NCI-H1092 treated with DMSO at 0.1 percent for 48 hours (cell line): Measurements from ENCODE around the gene PCNX1.
A peak's percentile ranks its signal among the peaks of the same experiment; 100 is the strongest.
"Not testable (repeated sequence)": the region's sequence is repeated elsewhere in the genome, so short reads cannot be mapped to it uniquely, and the experiment has no call there.

Experiments used
- DNase-seq: peaks from one replicate; lab custom pipeline; 2025; lab: John Stamatoyannopoulos, UW

The PCNX1 gene

DNA sequence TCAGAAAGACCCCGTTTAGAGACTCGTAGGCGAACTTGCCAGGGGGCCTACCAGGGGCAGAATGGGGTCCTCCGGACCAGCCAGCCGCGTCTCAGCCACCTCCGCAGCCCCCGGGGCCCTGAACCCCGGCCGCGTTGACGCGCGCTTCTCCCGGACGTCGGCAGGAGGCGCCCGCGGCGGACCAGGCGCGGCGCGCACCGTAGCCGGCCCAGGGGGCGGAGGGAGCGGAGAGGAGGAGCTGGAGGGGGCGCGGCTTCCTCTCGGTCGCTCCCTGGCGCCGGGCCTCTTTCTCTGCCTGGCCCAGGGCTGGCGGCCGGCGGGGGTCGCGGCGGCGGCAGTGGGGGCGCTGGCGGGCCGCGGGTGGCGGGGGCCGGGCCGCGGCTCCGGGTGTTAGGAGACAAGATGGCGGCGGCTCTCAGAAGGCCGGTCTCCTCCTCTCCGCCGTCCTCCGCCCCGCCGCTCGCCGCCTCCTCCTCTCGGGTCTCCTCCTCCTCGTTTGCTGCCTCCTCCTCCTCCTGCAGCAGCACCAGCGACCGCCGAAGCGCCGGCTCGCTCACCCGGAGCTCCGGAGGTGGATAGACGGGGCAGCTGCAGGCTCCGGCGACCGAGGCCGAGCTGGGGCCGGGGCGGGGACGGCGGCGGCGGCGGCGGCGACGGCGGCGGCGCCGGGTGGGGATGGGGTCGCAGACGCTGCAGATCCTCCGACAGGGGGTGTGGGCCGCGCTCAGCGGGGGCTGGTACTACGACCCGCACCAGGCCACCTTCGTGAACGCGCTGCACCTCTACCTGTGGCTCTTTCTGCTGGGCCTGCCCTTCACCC lies at the start of gene PCNX1:
TSS of gene PCNX1 (plus strand) at position 284 of the 820 bp plus-strand sequence. CDS start at position 676, 392 bp downstream.
- DNase-seq = peak; percentile 88

DNA sequence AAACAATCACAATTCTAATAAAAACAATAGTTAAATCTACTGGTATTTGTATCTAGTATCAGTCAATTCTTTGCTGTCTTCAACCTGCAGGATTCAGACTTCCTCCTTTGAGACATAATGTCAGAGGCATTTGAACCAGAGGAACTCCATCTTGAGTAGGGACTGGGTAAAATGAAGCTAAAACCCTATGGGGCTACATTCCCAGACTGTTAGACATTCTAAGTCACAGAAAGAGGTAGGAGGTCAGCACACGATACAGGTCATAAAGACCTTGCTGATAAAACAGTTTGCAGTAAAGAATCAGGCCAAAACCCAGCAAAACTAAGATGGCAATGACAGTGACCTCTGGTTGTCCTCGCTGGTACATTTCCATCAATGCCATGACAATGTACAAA lies 49.8 kb upstream of the PCNX1 start:
- no peak for DNase-seq

DNA sequence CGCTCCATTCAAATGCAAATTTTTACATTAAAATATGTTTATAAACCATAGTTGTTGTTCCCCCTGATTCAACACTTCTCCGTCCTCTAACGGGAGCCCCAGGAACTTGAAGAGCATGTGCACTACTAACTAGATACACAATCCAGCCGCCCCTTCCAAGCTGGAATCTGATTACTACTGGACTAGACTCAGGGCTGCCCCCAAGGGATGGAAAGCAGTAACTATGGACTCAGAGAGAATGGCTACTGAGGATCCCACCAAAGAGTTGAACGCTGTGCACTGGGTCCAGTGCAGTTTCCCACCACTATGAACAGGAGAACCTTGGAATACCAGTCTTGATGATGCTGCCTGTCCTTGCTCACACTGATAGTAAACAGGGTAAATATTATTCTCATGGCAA lies 48.6 kb upstream of the PCNX1 start:
- DNase-seq = no peak

DNA sequence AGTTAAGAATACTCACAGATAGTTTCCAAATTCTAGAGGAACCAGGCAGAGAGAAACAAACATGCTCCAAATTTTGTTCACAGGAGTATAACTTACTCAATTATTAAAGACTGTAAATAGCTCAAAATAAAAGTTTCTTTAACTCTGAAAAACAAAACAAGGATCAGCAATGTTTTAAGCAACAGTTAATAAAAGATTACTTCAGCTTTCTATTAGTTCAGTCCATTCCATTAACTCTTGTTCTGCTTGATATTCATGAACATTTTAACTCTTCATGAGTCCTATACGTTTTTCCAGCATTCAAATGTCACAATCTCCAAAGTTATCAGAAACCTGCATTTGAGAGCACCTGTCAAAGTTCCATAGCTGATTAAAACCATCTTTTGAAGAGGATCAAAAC lies 40.3 kb upstream of the PCNX1 start:
- not testable (repeated sequence) for DNase-seq

DNA sequence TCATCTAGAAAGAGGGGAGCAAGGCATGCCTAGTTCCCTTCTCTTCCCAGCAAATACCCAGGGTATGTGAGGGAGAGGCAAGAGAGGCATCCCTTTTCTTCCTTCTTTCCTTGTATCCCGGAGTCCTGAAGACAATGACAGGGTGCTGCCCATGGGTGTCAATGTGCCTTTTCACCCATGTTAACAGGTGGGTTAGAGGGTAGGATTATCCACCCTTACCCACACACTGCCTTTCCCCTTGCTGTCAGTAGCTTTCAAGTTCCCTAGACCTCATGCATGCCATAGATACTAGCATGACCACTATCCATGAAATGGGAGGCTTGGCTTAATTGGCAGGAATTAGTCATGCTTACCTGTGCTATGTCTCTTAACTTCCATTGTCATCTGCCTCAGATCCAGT lies 36.3 kb upstream of the PCNX1 start:
- DNase-seq = no peak

DNA sequence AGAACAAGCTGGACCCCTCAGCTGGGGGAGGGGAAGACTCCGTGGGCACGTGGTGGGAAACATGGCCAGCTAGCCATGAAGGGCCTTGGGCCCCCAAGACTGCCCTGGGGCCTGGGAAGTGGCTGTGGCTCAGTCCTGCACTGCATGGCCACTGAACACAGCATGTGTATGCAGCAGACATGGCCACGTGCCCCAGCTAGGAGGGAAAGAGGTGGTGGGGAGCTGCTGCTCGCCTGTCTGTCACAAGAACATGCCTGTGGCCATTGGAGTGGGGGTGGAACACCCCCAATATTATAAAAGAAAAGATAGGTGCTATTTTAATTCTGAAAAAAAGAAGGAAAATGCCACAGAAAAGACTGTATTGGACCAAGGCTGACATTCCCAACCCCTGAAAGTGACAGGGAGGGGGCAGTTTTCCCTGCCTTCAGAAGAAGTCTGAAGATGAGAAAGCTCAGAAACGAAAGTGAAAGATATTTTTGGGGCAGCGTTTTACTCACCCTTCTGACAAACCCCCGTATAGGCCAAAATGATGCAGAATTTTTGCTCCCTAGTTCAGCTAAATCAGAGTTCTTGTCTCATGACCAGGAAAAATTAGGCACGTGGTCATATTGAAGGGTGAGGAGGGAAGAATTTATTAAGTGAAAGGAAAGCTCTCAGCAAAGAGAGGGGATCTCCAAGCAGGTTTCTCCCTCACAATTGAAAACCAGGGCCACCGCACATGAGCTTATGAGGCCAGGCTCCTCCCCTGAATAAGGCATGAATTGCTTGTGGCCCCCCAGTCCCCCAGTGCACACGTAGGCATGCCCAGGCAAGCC lies 35.2 kb upstream of the PCNX1 start:
- DNase-seq = no peak

DNA sequence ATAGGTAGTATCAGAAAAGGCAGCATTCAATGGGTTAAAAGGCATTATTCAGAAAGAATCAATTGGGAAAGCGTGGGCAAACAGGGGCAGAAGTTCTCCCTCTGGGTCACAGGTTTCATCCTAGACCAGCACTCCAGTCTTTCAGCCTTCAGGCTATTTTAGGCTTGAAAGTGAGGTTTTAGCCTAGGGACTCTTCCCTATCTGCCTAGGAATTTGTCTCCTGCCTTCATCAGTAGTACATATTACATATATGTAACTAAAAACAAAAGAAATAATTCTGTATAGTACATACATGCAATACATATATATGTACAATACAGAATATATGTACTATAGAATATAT lies 34.6 kb upstream of the PCNX1 start:
- no peak for DNase-seq

DNA sequence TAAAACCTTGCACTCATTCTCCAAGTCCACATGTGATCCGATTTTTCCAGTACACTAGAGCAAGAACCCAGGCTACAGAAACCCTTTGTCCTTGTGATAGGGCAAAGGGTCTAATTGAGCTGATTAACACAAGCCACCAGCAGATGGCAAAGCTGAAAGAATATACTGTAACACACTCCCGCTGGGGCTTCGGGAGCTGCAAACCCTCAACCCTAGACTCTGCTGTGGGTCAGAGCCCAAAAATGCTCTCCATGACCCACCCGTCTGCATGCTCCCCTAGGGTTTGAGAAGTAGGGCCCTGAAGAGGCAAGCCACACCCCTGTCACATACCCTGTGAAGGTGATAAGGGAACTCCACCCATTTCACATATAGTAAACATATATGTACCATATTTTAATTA lies 33.6 kb upstream of the PCNX1 start:
- DNase-seq = no peak

DNA sequence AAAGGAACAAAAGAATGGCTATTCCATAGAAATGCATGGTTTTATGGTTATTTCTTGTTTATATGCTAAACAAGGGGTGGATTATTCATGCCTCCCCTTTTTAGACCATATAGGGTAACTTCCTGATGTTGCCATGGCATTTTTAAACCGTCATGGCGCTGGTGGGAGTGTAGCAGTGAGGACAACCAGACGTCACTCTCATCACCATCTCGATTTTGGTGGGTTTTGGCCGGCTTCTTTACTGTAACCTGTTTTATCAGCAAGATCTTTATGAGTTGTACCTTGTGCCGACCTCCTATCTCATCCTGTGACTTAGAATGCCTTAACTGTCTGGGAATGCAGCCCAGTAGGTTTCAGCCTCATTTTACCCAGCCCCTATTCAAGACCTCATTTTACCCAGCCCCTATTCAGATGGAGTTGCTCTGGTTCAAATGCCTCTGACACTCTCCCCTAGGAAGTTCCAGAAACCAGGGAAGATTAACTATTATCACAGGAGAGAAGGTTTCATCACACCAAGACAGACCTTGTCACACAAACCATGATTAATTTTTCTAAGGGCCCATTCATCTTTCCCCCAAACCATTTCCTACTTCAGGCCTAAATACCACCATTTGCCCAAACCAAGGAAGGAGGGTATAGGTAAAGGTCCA lies 31.3 kb upstream of the PCNX1 start:
- not testable (repeated sequence) for DNase-seq

DNA sequence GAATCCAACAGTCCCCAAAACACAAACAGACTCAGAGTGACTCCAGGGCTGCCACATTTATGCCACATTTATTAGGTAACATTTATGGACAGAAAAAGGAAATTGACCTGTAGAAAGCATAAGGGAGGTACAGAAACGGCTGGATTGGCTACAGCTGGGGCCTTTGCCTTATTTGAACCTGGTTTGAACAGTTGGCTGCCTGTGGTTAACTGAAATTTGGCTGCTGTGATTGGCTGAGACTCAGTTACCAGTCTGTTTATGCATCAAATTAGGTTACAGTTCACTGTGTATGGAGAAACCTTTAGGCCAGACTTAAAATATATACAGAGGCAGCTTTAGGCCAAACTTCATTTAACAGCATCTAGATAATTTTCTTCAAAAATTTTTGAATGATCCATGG lies 27.8 kb upstream of the PCNX1 start:
- DNase-seq = no peak

DNA sequence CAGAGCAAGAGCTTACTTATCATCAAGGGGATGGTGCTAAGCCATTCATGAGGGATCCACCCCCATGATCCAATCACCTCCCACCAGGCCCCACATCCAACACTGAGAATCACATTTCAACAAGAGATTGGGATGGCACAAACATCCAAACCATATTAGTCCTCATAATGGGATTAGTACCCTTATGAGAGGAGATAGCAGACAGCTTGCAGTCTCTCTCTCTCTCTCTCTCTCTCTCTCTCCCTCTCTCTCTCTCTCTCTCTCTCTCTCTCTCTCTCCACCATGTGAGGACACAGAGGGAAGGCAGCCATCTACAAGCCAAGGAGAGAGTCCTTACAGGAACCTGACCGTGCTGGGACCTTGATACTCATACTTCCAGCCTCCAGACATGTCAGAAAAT lies 26.4 kb upstream of the PCNX1 start:
- not testable (repeated sequence) for DNase-seq

DNA sequence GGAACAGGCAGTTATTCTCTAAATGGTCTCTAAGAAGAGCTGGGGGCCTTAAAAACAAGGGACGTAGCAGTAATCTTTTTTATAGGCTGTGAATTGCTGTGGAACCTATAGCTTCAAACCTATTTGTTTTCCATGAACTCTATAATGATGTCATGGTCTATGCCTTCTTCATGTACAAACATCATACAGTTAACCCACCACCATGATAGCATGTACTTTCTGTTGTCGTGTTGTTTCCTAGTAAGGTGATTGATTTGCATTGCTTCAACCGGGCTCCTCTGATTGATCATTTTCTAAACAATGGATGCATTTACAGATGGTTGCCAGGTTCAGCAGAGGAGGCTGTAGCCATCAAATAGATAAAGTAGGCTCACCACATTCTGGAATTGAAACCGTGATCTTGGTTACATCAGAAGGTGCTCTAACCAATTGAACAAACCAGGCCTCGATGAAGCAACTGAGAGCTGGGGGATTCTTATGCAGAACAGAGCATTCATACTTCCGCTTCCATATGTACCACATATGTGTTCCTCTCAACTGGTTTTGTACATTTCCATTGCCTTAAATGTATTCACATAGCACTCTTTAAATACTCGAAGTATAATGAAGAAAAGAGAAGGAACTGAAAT lies 25.6 kb upstream of the PCNX1 start:
- DNase-seq = no peak

DNA sequence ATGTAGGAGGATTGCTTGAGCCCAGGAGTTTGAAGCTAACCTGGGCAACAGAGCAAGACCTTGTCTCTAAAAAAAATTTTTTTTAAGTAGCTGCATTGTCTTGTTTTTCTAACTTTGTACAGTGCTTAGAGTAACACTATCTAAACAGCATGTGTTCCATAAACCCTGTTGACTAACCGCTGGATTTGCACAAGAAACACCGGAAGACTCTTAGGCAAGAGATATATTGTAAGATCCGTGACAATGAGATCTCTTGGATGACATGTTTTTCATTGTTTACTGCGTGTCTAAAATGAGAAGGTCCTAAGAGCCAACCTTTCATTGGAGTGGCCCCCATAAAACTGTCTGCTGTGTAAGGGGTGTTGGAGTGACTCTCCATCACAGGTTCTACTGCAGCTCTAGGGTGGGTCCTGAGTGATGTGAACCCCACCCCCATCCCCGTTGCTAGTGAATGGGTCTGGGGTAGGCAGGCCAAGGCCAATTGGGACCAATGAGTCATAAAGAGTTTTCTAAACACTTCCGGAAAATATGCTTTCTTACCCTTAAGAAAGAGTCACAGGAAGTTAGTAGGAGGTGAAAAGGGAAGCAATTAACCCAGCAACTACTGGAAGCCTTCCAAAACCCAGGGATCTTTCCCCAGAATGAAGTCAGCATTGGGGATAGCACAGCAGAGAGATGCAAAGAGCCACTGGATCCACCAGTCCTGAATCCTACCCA lies 24.3 kb upstream of the PCNX1 start:
- DNase-seq = no peak

DNA sequence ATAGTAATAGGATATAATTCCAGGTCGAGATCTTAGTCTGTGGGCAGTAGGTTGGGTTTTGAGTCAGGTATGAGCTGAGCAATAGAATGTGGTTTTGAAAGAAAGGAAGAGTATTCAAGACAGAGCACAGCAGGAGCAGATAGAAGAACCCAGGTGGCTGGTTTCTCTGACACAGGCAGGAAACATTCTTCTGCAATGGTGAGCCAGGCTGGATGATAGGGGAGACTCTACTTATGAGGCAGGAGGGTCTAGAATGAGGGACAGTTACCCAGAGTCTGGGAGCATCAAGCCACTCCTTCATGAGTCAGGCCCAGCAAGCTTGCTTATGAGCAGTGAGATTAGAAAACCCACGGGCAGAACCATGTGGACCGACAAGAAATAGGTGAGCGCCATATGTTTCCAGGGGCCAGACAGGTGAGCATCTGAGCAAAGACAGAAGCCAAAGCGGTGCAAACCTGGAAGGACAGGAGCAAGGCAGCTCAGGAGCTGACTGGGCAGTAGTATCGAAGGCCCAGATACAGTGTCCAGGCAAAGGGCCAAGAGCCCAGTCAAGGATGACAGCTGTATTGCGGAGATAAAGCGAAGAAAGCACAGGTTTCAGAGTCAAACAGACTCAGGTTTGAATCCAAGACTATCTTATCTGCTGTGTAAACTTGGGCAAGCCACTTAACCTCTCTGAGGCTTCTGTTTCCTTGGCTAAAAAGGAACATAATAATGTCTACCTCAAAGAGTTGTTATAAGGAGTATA lies 22.5 kb upstream of the PCNX1 start:
- DNase-seq = no peak

DNA sequence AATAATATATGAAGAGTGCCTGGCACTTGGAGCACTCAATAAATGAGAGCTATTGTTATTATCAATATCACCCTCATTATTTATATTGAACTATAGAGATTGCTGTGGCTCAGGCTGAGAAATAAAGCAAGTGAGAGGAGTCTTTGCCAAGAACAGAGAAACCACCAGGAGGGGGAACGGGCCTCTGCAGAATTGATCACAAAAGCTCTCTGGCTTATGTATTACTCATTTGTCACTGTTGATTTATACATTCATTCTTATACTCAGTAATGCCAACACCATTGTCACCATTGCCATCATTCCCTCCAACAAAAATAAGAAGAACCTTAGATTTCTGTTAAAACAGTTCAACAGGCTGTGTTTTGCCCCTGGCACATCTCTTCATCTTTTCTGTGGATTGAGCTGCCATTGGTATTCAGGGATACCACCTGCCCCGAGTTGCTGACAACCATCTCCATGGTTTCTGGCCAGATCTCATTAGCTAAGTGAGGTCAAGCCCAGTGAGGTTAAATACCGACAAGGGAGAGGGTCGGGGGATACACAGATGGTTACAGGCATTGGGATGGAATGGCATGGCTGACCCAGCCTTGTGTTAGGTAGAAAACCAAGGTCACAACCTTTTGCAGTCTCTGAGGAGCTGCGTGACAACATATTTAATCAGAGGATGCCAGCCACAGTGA lies 21.8 kb upstream of the PCNX1 start:
- DNase-seq = no peak

DNA sequence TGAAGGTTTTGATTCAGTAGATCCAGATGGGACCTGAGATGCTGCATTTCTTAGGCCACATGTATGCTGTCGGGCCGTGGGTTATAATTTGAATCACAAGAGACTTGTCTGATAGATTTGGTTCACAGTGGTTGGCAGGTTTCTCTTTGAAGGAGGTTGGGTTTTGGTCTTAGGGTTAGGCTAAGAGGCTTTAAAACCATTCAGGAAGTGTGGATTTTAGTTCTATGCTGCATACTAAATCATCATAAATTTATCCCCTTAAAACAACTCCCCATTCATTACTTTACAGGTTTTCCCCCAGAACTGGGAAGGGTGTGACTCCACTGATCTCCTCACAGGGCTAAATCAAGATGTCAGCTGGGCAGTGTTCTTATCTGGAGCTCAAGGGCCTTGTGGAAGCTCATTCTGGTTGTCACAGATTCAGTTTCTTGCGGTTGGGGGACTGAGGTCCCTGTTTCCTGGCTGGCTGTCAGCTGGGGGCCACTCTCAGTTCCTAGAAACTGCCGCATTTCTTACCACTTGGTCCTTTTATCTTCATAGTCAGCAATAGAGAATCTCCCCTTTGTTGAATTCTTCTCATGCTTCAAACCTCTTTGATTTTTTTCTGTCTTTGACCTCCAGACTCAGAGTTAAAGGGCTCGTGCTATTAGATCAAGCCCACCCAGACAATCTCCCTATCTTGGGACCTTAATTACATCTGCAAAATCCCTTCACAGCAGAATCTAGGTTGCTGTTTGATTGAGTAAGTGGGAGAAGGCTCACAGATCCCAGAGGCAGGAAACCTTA lies 20.6 kb upstream of the PCNX1 start:
- no peak for DNase-seq

DNA sequence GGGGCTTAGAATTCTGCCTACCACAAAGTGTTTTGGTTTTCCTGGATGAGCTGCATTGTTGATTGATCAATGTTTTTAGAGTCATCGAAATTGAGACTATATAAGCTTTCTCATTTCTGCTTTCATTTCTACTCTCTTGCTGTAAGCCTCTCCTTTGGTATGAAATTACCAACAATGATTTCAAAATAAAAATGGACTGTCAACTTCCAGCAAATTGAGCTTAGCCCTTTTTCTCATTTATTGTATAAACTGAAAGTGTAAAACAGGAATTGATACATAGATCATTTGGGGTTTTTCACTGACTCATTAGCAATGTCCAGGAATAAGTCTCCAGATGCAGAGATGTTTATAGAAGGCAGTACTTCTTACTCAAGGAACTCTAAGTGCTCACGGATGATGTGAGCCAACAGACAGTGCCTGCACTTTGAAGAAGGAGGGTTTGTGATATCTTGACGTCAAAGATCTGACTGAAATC lies 20.0 kb upstream of the PCNX1 start:
- no peak for DNase-seq

DNA sequence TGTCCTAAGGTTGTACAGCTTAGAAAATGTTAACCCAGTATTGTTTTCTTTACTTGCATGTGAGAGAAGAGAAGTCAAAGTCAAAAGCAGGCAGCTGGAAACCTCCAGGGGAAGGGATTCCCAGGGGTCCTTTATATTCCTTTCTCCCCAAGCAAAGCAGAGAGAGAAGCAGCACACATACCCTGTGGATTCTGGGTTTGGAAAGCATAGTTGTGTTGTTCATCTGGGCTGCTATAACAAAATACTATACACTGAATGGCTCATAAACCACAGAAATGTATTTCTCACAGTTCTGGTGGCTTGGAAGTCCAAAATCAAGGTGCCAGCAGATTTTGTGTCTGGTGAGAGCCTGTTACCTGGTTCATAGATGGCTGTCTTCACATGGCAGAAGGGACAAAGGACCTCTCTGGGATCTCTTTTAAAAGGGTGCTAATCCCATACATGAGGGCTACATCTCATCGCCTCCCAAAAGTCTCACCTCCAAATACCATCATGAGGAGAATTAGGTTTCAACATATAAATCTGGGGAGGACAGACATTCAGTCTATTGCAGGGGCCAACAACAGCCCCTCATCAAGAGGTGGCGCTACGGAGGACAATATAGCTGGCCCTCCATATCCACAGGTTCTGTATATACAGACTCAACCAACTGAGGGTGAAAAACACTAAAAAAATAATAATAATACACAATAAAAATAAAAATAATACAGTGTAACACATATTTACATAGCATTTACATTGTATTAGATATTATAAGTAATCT lies 19.3 kb upstream of the PCNX1 start:
- no peak for DNase-seq

DNA sequence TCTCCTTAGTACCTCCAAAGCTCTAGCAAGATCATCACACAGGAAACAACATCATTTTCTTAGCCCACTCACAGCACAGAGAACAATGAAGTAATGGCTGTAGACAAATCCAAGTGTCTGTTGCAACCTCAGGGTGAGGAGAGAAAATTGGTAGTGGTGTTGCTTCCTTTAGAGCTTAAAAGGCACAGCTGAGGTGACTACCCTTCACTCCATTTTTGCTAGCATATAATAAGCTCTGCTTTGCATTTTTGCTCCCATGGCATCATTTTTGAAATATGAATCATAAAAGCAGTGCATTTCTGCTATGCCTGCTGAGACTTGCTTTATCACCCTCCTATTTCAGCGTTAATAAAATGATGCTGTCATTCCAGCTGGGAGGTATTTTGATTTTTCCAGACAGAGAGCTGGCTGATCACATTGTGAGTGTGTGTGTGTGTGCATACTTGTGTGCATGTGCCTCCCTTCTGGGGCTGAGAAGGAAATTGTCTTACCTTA lies 18.5 kb upstream of the PCNX1 start:
- no peak for DNase-seq
